Loucy (cell line): ENCODE data around the gene EPAS1.

Experiments used
- CTCF ChIP-seq: fragments of 200-600 bp; sonication (generic); conservative IDR thresholded peaks from 2 replicates; pipeline ENCODE4 v1.5.1; 2014; ENCODE audit warnings: mild to moderate bottlenecking, antibody characterized with exemption, low read length
- EZH2phosphoT487 ChIP-seq: fragments of 200-600 bp; IDR thresholded peaks from 2 replicates; pipeline ENCODE4 v1.6.1; 2018; ENCODE audit warnings: antibody characterized with exemption, mild to moderate bottlenecking, moderate library complexity, borderline replicate concordance

- TF ChIP-seq CTCF, result no peak
- TF ChIP-seq EZH2phosphoT487, result no peak
These were observed 15.3 kb upstream of the EPAS1 start for GRCh38 chr2:46281939-46282338.
